ENCODE results near the gene HSPE1.
A peak's percentile ranks its signal among the peaks of the same experiment; 100 is the strongest.
"Not testable (repeated sequence)": the region's sequence is repeated elsewhere in the genome, so short reads cannot be mapped to it uniquely, and the experiment has no call there.

HSPE1 gene

DNA sequence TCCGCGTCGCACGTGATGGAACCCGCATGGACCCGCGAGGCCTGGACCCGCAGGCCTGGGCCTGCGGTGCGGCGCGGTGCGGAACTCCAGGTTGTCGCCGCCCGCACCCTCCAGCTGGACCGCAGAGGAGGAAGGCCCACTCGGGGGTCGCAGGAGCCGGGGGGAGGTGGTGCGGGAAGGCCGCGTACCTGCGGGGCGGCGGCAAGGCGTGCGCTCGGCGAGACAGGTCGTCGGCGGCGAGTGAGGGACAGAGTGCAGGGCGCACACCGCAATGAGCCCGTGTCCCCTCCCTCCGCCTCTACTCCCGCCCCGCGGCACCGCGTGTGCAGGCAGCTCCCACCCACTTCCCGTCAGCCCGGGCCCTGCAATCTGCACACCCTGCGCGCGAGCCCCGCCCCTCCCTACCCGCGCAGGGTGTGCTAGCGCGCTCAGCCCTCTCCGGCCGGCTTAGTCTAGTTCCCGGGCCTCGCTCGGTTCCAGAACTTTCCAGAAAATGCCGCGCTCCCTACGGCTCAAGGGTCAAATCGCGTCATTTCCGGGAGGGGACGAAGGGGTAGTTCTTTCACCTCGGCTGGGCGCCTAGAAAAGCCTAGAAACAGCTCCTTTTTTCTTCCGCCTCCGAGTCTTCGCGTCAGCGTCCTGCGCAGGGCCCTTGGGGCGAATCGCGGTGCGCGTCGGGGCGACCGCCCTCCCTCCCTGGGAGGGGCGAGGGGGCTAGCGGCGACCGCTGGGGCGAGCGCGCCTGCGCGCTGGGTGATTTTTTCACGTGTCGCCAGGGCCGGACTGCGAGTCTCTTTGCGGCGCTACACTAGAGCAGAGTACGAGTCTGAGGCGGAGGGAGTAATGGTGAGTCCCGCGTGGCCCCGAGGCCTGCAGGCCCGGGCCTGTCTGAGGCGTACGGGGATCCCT lies at the start of gene HSPE1, which contains the start of gene HSPD1:
Gene HSPE1, plus strand, starts transcription at position 786 of the 909 bp plus-strand sequence. Its CDS starts 58 bp downstream, at position 844.
Gene HSPD1, minus strand, starts transcription at position 247 of the 909 bp plus-strand sequence. CDS start 992 bp downstream, outside the sequence.
- peak; percentile 98 for DNase-seq

- DNase-seq = no peak
Measured at GRCh38 chr2:197450465-197450864, 49.7 kb upstream of the HSPE1 start.

DNA sequence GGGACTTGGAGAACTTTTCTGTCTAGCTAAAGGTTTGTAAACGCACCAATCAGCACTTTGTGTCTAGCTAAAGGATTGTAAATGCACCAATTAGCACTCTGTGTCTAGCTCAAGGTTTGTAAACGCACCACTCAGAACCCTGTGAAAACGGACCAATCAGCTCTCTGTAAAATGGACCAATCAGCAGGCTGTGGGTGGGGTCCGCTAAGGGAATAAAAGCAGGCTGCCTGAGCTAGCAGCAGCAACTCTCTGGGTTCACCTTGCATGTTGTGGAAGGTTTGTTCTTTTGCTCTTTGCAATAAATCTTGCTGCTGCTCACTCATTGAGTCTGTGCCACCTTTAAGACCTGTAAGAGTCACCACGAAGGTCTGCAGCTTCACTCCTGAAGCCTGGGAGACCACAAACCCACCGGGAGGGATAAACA lies 49.2 kb upstream of the HSPE1 start:
- DNase-seq = not testable (repeated sequence)

DNA sequence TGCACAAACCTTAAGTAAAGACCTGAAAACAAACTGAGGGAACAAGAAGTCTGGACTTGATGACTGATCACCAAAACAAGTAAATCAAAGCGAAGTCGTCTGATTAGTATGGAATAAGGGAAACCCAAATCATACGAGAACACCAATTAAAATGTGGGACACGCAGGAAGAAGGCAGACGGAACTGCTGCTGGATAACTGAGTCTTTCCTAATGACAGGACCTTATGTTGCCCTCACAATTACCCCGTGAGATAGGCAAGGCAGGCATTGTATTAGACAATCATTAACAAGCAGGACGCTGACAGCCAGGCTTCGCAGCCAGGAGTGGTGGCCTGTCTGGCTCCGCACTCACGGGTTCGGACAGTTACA lies 47.4 kb upstream of the HSPE1 start:
- no peak for DNase-seq

- DNase-seq = peak; percentile 95
Measured at GRCh38 chr2:197453123-197453913, 46.9 kb upstream of the HSPE1 start, which contains the start of gene COQ10B. Gene COQ10B (plus strand): TSS chr2:197453552. CDS start chr2:197453561, 9 bp downstream.

DNA sequence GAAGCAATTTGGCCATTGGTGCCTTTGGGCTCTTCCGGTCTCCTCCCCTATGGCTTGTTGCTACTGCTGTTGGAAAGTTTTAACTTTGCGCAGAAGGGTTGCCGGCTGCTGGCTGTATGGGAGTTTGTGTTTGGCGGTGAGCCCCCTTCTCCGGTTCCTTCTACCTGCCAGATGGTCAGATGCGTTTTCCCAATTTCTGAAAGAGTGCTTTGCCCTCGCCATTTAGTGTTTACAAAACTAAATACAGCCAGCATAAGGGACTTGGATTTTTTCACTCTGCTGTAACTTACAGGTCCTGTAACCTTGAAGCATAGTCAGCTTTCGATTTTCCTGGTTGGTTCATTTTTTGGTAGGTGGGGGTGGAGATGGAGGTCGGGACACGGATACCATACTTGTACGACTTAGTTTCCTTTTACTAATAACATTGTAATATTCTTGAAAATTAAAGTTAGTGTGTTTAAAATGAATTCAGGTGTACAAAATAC lies 46.2 kb upstream of the HSPE1 start:
- DNase-seq = no peak

DNA sequence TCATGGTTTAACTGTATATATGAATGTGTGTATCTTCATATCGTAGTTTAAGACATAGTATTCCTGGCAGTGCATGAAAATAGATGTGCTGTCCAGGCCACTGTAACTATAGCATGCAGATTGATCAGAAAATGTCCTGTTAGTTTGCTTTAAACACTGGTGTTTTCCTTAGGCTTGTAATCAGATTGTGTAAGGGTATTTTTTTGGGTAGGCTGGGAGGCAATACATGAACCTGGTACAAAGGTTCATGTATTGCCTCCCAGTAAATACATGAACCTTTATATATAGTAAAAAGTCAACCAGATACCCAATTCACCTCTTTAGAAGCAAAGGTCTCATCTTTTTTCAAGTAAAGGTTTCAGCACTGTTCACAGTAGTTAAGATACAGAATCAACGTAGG lies 45.3 kb upstream of the HSPE1 start:
- DNase-seq = no peak

- no peak for DNase-seq
Measured at GRCh38 chr2:197455428-197455827, 44.8 kb upstream of the HSPE1 start.

DNA sequence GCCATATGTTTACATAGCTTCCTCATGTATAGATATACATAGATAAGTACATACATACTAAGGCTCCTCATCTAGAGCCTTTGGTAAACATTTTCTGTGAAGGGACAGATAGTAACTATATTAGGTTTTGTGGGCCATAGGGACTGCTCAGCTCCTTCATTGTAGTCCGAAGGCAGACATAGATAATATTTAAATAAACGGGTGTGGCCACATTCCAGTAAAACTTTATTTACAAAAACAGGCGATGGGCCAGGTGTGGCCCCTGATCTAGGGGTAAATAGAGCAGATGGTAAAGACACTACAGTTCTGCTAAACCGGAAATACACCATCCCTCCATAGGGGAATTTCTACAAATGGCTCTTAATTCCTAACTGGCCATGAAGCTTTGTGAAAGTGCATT lies 39.5 kb upstream of the HSPE1 start:
- no peak for DNase-seq

DNA sequence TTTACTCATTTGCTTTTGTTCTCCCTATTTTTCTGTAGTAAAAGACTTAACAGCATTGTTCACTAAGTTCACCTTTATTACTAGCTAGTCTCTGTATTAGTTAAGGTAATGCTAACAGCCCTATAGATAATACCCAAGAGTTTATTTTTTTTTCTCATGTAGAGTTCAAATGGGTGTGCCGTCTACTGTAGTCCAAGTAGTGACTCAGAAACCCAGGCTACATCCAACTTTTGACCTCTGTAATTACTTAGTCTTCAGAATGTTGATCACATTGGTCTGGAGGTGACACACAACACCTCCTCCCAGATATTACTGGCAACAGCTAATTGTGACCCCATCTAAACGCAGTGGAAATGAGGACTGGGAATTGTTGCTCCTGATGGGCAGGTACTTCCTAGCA lies 39.1 kb upstream of the HSPE1 start:
- DNase-seq = no peak

DNA sequence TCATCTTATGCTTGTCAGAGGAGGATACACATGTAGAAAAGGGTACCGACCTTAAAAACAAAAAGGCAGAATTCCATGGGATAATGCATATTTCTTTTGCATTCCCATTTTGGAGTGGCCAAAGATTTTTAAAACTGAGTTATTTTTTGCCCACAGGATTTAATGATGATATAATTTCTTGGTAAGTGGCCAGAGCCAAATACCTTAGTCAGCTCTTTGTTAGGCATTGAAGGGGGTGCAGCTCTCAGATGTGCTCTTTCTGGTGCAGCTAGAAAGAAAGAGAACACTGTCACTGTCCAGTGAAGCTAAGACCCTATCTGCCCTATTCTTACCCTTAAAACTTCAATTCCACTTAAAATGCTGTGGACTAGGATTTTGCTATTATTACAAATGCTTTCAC lies 36.0 kb upstream of the HSPE1 start:
- no peak for DNase-seq

DNA sequence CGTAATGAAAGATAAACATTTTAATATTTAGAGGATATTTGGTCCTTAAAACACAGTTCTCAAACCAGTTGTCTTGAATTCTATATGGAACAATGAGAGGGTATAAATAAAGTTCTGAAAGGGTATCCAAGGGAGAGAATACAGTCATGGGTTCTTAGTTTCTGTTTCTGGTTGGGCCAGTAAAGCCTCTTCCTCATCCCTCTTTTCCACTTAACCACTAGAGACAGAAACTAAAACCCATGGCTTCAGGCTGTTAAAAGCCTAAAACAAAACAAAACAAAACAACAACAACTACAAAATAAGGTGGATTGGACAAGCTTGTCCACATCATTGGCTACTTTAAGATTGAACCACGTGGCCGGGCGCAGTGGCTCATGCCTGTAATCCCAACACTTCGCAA lies 28.0 kb upstream of the HSPE1 start:
- DNase-seq = no peak

DNA sequence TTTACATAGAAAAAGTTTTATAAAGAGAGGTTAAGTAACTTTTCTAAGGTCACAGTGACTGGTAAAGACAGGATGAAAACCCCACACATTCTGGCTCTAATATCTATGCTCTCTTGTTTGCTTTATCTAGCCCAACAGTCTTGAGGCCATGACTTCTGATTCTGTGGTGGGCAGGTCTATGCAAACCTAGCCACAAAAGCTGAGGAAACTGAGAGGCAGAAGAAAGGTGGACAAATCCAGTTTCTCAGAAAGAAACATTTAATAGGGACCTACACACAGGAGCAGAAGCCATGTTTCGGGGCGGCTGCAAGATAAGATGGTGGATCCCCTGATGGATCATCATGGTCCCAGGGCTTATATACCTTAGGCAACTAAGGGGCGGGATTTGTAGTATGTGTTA lies 22.4 kb upstream of the HSPE1 start:
- no peak for DNase-seq

GRCh38 chr2:197480165-197481036 lies 19.8 kb upstream of the HSPE1 start:
- DNase-seq = no peak

GRCh38 chr2:197484248-197484647 lies 15.9 kb upstream of the HSPE1 start:
- DNase-seq = not testable (repeated sequence)

- no peak for DNase-seq
Measured at GRCh38 chr2:197486175-197486574, 14.0 kb upstream of the HSPE1 start.

GRCh38 chr2:197487385-197487784 lies 12.8 kb upstream of the HSPE1 start:
- DNase-seq = no peak

DNA sequence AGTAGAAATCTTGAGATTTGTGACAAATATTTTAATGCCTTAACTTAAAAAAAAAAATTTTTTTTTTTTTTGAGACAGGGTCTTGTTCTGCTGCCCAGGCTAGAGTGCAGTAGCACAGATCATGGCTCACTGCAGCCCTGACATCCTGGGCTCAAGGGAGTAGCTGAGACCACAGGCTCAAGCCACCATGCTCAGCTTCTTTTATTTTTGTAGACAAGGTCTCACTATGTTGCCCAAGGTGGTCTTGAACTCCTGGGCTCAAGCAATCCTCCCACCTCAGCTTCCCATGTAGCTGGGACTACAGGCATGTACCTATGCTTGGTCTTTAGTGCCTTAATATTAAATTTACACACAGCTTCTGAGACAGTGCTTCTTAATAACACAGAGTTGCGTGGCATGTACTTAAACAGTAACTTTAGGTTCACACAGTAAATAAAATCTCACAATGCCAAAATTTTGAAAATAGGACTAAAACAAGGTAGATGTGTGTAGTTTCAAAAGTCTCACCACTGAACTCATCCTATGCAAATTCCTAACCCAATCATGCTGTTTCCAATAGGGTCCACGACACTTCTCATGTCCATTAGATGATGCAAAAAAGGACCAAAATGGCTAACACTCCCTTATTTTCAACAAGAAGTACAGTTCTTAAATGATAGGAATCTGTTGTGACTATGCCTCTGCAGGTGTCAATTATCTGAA lies 4.6 kb upstream of the HSPE1 start:
- no peak for DNase-seq

DNA sequence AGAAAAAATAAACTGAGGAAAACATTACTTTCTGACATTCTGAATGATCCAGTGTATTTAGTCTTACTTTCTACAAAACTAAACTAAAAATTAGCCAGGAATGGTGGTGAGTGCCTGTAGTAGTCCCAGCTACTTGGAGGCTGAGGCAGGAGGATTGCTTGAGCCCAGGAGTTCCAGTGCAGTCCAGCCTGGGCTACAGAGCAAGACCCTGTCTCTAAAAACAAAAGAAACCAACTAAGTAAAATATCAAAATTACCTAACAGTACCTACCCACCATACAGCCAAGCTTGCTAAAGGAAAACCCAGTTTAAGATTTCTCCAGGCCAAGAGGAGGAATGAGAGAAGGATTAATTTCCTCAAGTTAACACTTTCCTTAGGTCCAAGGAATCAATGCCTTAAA lies 3.5 kb upstream of the HSPE1 start:
- DNase-seq = no peak

GRCh38 chr2:197497326-197497725 lies 2.9 kb upstream of the HSPE1 start:
- no peak for DNase-seq

- DNase-seq = no peak
Measured at GRCh38 chr2:197498235-197498936, 1.8 kb upstream of the HSPE1 start.
